Stimulated activated CD8-positive, alpha-beta memory T cell treated with anti-CD3 and anti-CD28 coated beads, Interleukin-4, amount 100 ng/mL, for 1 hour (primary cell): ENCODE data around the gene PKIB.
"Not testable (repeated sequence)": the region's sequence is repeated elsewhere in the genome, so short reads cannot be mapped to it uniquely, and the experiment has no call there.

ENCODE experiments used
- DNase-seq, 2 donors: peaks; one replicate each; pipeline ENCODE4 v3.0.0-alpha.2; 2020; ENCODE audit warnings: low read depth in 2 of 2, low spot score in 1 of 2

Gene PKIB

GRCh38 chr6:122620902-122621301 lies 10.7 kb downstream of the PKIB start:
- no peak for DNase-seq

GRCh38 chr6:122621638-122622037 lies 11.4 kb downstream of the PKIB start:
- DNase-seq, result no peak

- no peak for DNase-seq
Measured at GRCh38 chr6:122622479-122622878, 12.3 kb downstream of the PKIB start.

- DNase-seq, result no peak
Measured at GRCh38 chr6:122623279-122623678, 13.1 kb downstream of the PKIB start.

GRCh38 chr6:122624853-122625252 lies 14.6 kb downstream of the PKIB start:
- no peak for DNase-seq

GRCh38 chr6:122628714-122629113 lies 18.5 kb downstream of the PKIB start:
- DNase-seq, result no peak

GRCh38 chr6:122631571-122632249 lies 21.5 kb downstream of the PKIB start:
- no peak for DNase-seq

GRCh38 chr6:122640366-122640765 lies 30.2 kb downstream of the PKIB start:
- no peak for DNase-seq

GRCh38 chr6:122641819-122642218 lies 31.6 kb downstream of the PKIB start:
- no peak for DNase-seq

GRCh38 chr6:122642604-122643003 lies 32.4 kb downstream of the PKIB start:
- not testable (repeated sequence) for DNase-seq

- no peak for DNase-seq
Measured at GRCh38 chr6:122645256-122645655, 35.1 kb downstream of the PKIB start.

- no peak for DNase-seq
Measured at GRCh38 chr6:122647765-122648164, 37.6 kb downstream of the PKIB start.

- DNase-seq, result no peak
Measured at GRCh38 chr6:122648726-122649125, 38.5 kb downstream of the PKIB start.

- DNase-seq, result no peak
Measured at GRCh38 chr6:122649701-122650100, 39.5 kb downstream of the PKIB start.

GRCh38 chr6:122650403-122650802 lies 40.2 kb downstream of the PKIB start:
- no peak for DNase-seq

- no peak for DNase-seq
Measured at GRCh38 chr6:122651031-122651430, 40.8 kb downstream of the PKIB start.

GRCh38 chr6:122651604-122652003 lies 41.4 kb downstream of the PKIB start:
- DNase-seq, result no peak

- DNase-seq, result no peak
Measured at GRCh38 chr6:122652431-122652830, 42.2 kb downstream of the PKIB start.

GRCh38 chr6:122653094-122653493 lies 42.9 kb downstream of the PKIB start:
- no peak for DNase-seq

GRCh38 chr6:122654012-122654411 lies 43.8 kb downstream of the PKIB start:
- DNase-seq, result no peak

GRCh38 chr6:122657601-122658000 lies 47.4 kb downstream of the PKIB start:
- DNase-seq, result no peak

- DNase-seq, result no peak
Measured at GRCh38 chr6:122660296-122660695, 50.1 kb downstream of the PKIB start.

- DNase-seq, result no peak
Measured at GRCh38 chr6:122663981-122664380, 53.8 kb downstream of the PKIB start.
